GM10847 (cell line): ENCODE measurements around the gene CTNNA1.

Experiments
- POLR2A ChIP-seq: IDR thresholded peaks from 2 replicates; pipeline ENCODE4 v1.6.1; 2011; ENCODE audit not compliant: insufficient read length; ENCODE audit errors: extremely low read depth

Gene CTNNA1

DNA sequence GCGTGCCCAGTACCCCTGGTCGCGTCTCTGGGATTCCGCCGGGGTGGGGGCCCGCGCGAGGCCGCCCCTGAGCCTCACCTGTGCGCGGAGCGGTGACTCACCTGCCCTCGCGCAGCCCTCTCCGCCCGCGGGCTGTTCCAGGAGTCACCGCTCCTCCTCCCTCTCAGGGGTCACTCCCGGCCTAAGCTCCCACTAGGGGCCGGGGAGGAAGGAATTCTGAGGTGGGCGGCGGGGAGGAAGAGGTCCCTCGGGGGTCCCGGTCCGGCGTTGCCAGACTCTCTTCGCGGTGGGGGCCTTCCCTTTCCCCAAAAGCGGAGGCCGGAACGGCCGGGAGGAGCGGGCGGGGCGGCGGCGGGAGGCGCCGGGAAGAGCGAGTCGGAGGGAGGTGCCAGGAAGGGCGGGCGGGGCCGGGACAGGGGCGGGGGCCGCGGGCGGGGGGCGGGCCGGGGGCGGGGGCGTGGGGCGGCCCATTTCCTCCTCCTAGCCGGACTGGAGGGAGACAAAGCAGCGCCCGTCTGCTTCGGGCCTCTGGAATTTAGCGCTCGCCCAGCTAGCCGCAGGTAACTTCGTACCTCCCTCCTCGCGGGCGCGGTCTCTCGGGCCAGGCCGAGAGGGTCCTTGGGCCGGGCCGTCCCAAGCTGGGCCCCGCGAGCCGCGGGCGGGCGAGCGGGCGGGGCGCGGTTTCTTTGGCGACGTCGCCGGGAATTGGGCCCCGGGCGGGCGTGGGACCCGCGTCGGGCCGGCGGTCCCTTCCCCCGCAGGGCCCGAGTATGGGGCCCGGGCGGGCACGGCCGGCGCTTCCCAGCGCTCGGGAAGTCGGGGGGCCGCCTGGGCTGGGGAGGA is at the start of gene CTNNA1:
Gene CTNNA1 (plus strand): TSS at position 475 of the 843 bp plus-strand sequence. CDS start 28,500 bp downstream, outside the sequence.
- TF ChIP-seq POLR2A: peak; percentile 58

DNA sequence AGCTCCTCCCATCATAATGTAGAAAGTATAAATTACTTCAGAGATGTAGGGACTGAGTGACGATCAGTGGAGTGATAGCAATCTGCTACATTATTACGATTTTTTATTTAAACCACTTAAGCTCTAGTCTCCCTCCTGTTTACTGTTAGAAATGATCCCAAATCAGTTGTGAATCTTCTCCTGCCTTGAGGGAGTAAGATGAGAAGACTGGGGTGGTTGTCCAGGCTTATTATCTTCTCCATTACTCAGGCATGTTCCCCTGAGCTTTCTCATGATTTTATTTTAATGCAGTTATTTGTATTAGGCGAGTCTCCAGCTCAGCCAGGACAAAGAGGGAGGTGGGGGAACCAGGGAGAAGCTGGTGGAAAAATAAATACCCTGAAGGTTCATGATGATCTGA is 48.2 kb upstream of the CTNNA1 start:
- no peak for TF ChIP-seq POLR2A

- no peak for TF ChIP-seq POLR2A
These were observed 47.7 kb upstream of the CTNNA1 start for GRCh38 chr5:138705567-138705966.

- TF ChIP-seq POLR2A: no peak
These were observed 46.4 kb upstream of the CTNNA1 start for GRCh38 chr5:138706655-138707480.

GRCh38 chr5:138708791-138709190 is 44.4 kb upstream of the CTNNA1 start:
- no peak for TF ChIP-seq POLR2A

DNA sequence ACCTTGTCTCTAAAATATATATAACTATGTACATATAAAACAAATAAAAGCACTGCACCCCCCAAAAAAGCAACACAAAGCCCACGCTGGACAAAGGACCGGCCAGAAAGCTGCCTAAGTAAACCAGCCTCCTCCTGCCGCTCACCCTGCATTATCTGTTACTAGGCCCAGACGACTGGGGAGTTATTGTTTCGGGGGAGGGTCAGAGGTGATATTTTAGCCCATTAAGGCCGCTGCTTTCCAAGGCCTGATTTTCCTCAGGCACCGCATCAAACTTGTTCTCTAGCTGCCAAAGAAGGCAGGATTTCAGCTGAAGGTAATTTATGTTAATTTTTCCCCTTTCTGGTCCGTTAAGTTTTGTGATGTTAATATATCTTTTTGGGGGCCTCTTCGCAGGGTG is 44.0 kb upstream of the CTNNA1 start:
- TF ChIP-seq POLR2A: no peak

DNA sequence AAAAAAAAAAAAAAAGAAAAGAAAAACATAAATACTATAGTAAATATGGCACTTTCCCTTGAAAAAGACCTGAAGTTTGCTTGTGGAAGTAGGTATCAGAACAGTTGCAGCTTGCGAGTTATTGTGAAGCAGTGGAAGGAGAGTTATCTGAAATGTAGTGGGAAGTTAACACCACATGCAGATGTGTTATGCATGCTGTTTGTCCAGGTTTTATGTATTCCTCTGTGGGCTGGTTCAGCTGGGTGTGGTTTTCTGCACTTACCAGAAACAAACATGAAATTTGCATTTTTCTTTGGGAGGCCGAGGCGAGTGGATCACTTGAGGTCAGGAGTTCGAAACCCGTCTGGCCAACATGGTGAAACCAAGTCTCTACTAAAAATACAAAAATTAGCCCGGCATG is 42.1 kb upstream of the CTNNA1 start:
- TF ChIP-seq POLR2A: no peak

GRCh38 chr5:138711811-138712210 is 41.4 kb upstream of the CTNNA1 start:
- no peak for TF ChIP-seq POLR2A

DNA sequence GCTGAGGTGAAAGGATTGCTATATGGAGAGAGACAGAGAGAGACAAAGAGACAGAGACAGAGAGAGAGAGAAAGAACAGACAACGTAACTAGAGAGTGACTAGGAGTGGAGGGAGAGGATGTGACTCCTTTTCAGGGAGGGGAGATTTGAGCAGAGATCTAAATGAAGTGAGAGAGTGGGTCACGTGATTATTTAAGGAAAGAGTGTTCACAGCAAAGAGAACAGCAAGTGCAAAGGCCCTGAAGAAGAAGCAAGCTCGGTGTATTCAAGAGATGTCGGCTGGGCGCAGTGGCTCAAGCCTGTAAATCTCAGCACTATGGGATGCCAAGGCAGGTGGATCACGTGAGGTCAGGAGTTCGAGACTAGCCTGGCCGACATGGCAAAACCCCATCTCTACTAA is 40.9 kb upstream of the CTNNA1 start:
- TF ChIP-seq POLR2A: no peak

- TF ChIP-seq POLR2A: no peak
These were observed 40.4 kb upstream of the CTNNA1 start for GRCh38 chr5:138712791-138713190.

GRCh38 chr5:138713247-138713646 is 40.0 kb upstream of the CTNNA1 start:
- no peak for TF ChIP-seq POLR2A

GRCh38 chr5:138714694-138715093 is 38.5 kb upstream of the CTNNA1 start:
- no peak for TF ChIP-seq POLR2A

DNA sequence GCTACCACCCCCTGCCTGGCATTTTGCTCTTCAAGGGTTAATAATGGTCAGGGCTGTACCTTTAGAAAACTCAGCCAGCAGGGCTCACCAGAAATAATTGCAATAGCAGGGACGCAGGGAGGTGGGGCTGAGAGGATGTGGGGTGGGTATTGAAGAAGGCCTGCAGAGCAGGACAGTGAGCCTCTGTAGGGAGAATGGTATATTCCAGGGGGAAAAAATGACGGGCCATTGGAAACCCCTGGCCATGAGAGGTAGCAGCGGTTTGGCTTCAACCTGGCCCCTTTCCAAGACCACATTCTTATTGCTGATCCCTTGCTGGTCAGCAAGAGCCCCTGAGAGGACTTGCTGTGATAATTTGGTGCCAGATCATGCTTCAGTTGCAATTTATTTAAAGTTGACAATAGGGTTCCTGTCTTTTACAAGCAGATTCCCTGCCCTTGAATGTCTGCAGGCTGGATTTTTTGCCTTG is 36.7 kb upstream of the CTNNA1 start:
- TF ChIP-seq POLR2A: no peak

DNA sequence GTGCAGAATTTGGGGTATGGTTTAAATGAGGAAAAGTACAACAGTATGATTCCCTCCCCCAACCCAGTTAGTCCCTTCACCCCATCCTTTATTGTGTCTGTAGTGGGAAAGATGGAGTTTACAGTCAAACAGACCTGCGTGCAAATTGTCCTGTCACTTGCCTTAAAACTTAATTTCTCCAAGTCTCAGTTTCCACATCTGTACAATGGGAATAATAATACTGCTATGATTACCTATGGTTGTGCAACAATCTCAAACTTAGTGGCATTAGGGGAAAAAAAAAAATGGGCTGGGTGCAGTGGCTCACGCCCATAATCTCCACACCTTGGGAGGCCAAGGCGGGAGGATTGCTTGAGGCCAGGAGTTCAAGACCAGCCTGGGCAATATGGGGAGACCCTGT is 35.8 kb upstream of the CTNNA1 start:
- no peak for TF ChIP-seq POLR2A

DNA sequence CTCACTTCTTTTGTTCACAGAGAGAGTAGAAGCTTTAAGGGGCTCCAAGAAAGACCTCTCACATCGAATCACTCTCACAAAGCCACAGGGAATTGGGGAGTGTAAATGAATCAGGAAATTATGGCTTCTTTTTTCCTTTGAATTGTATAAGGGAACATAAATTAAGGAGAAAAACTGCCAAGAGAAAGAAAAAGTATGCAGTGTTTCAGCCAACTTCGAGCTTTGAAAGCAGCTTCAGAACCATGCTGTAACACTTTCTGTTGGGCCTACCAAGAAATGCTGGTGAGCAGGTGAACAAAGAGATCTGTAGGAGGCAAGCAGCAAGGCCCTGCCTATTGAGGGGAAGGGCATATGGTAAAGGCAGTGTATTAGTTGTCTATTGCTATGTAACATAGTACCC is 33.4 kb upstream of the CTNNA1 start:
- TF ChIP-seq POLR2A: no peak

DNA sequence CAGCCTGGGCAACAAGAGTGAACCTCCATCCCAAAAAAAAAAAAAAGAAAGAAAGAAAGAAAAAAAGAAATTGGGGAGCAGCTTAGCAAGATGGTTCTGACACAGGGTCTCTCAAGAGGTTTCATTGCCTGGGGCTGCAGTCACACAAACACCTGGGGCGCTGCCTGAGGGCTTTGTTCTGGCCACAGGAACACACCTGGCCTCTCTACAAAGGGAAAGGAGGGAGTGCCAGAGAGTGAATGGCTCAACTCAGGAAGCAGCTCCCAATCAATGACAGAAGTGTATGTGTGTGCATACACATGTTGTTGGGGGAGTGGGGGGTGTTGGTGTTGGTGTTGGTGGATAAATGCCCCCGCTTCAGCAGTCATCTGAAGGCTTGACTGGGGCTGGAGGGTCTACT is 32.4 kb upstream of the CTNNA1 start:
- no peak for TF ChIP-seq POLR2A
